Measurements from ENCODE around the gene PRAMEF12. TPM values are rescaled to one million over a fixed set of nuclear protein-coding genes. Genes with fewer than 3 reads are reported as not detected.
"Not testable (repeated sequence)": the region's sequence is repeated elsewhere in the genome, so short reads cannot be mapped to it uniquely, and the experiment has no call there.

Gene PRAMEF12
- total RNA-seq (ENCODE audit: low replicate concordance), result not detected in 2 replicates

GRCh38 chr1:12773438-12773837, at the start of gene PRAMEF12:
PRAMEF12 (plus strand) TSS chr1:12773738; CDS start chr1:12774868, 1,130 bp downstream.
- TF ChIP-seq CTCF (IDR thresholded peaks at IDR 0.05; ENCODE audit: insufficient read depth, low read length), result no peak
- no peak for DNase-seq (ENCODE audit: low read depth)
- no peak within 1 kb of the TSS for H3K4me3 ChIP-seq (ENCODE audit: low read depth, low read length)

GRCh38 chr1:12728391-12728790, 45.1 kb upstream of the PRAMEF12 start:
- H3K4me3 ChIP-seq (ENCODE audit: low read depth, low read length), result no peak overlapping the region
- no peak for DNase-seq (ENCODE audit: low read depth)
- TF ChIP-seq CTCF (IDR thresholded peaks at IDR 0.05; ENCODE audit: insufficient read depth, low read length), result no peak

- DNase-seq (ENCODE audit: low read depth), result no peak
- TF ChIP-seq CTCF (IDR thresholded peaks at IDR 0.05; ENCODE audit: insufficient read depth, low read length), result no peak
- no peak overlapping the region for H3K4me3 ChIP-seq (ENCODE audit: low read depth, low read length)
Measured at GRCh38 chr1:12730156-12730555, 43.4 kb upstream of the PRAMEF12 start.

- H3K4me3 ChIP-seq (ENCODE audit: low read depth, low read length); DNase-seq (ENCODE audit: low read depth): not testable (repeated sequence)
Measured at GRCh38 chr1:12731084-12731483, 42.5 kb upstream of the PRAMEF12 start.

- no peak for DNase-seq (ENCODE audit: low read depth)
- no peak for TF ChIP-seq CTCF (IDR thresholded peaks at IDR 0.05; ENCODE audit: insufficient read depth, low read length)
- no peak overlapping the region for H3K4me3 ChIP-seq (ENCODE audit: low read depth, low read length)
Measured at GRCh38 chr1:12734651-12735050, 38.9 kb upstream of the PRAMEF12 start.

- no peak for DNase-seq (ENCODE audit: low read depth)
- TF ChIP-seq CTCF (IDR thresholded peaks at IDR 0.05; ENCODE audit: insufficient read depth, low read length), result no peak
- no peak overlapping the region for H3K4me3 ChIP-seq (ENCODE audit: low read depth, low read length)
Measured at GRCh38 chr1:12738934-12739333, 34.6 kb upstream of the PRAMEF12 start.

GRCh38 chr1:12739613-12740012, 33.9 kb upstream of the PRAMEF12 start:
- H3K4me3 ChIP-seq (ENCODE audit: low read depth, low read length), result no peak overlapping the region
- no peak for TF ChIP-seq CTCF (IDR thresholded peaks at IDR 0.05; ENCODE audit: insufficient read depth, low read length)

More at GRCh38 chr1:12739613-12740012, 33.9 kb upstream of the PRAMEF12 start:
- no peak for DNase-seq (ENCODE audit: low read depth)
